Ishikawa (cell line): ENCODE data around the gene SDK1.

ENCODE experiments used
- EP300 ChIP-seq: IDR thresholded peaks from 2 replicates; pipeline ENCODE4 v1.6.1; 2012; ENCODE audit warnings: borderline replicate concordance
- MAX ChIP-seq: IDR thresholded peaks from 2 replicates; pipeline ENCODE4 v1.6.1; 2012
- REST ChIP-seq: IDR thresholded peaks from 2 replicates; pipeline ENCODE4 v1.6.1; 2012; ENCODE audit warnings: low read depth, mild to moderate bottlenecking
- TAF1 ChIP-seq: IDR thresholded peaks from 2 replicates; pipeline ENCODE4 v1.6.1; 2012; ENCODE audit warnings: low read depth, mild to moderate bottlenecking

GRCh38 chr7:4233621-4234497 is 932.8 kb downstream of the SDK1 start:
- TF ChIP-seq EP300 (no peak), TAF1 (no peak), REST (no peak), MAX (no peak)
